GM23338 (cell line): ENCODE data around the gene LMNTD2. TPM values are rescaled to one million over a fixed set of nuclear protein-coding genes. Genes with fewer than 3 reads are reported as not detected.

Source experiments
- ATAC-seq: fragments of 200-7000 bp; cut with Tn5 transposase; 3 replicates; pipeline ENCODE4 v1.9.1; 2020
- DNase-seq: peaks from one replicate; pipeline ENCODE4 v3.0.0-alpha.2; 2015; ENCODE audit warnings: low spot score
- H2AFZ ChIP-seq: fragments of 200-600 bp; sonication (generic); 2 replicates; pipeline ENCODE4 v1.8.0; 2016; ENCODE audit warnings: antibody characterized with exemption, mild to moderate bottlenecking, moderate library complexity
- H3F3A ChIP-seq: fragments of 200-600 bp; sonication (generic); replicated peaks from 2 replicates; pipeline ENCODE4 v1.8.0; 2017; ENCODE audit warnings: antibody characterized with exemption, mixed run types, low read depth
- H3K27ac ChIP-seq: fragments of 200-600 bp; sonication (generic); 2 replicates; pipeline ENCODE4 v1.6.1; 2016; ENCODE audit warnings: low read depth
- H3K27me3 ChIP-seq: fragments of 200-600 bp; sonication (generic); 2 replicates; pipeline ENCODE4 v1.8.0; 2016; ENCODE audit warnings: mild to moderate bottlenecking, mixed run types, moderate library complexity; ENCODE audit not compliant: insufficient read depth
- H3K36me3 ChIP-seq: fragments of 200-600 bp; sonication (generic); 2 replicates; pipeline ENCODE4 v1.8.0; 2016; ENCODE audit warnings: mild to moderate bottlenecking; ENCODE audit not compliant: insufficient read depth
- H3K4me1 ChIP-seq: fragments of 200-600 bp; sonication (generic); 2 replicates; pipeline ENCODE4 v1.8.0; 2016; ENCODE audit warnings: mild to moderate bottlenecking, moderate library complexity; ENCODE audit not compliant: insufficient read depth
- H3K4me2 ChIP-seq: fragments of 200-600 bp; sonication (generic); 2 replicates; pipeline ENCODE4 v1.7.1; 2017; ENCODE audit warnings: mixed run types
- H3K4me3 ChIP-seq: fragments of 200-600 bp; sonication (generic); 2 replicates; pipeline ENCODE4 v1.6.1; 2016; ENCODE audit warnings: mixed run types
- H3K79me2 ChIP-seq: fragments of 200-600 bp; sonication (generic); replicated peaks from 2 replicates; pipeline ENCODE4 v1.8.0; 2017; ENCODE audit warnings: mild to moderate bottlenecking; ENCODE audit not compliant: insufficient read depth
- H3K9me2 ChIP-seq: fragments of 200-600 bp; sonication (generic); 2 replicates; pipeline ENCODE4 v1.8.0; 2017; ENCODE audit not compliant: insufficient read depth
- H4K20me1 ChIP-seq: fragments of 200-600 bp; sonication (generic); replicated peaks from 2 replicates; pipeline ENCODE4 v1.8.0; 2017; ENCODE audit warnings: mild to moderate bottlenecking; ENCODE audit not compliant: insufficient read depth
- H3K27ac Mint-ChIP-seq: 2 replicates; pipeline ENCODE4 v1.8.0; 2020; ENCODE audit warnings: inconsistent platforms, mild to moderate bottlenecking, moderate library complexity, mixed read lengths
- H3K27me3 Mint-ChIP-seq: 3 replicates; pipeline ENCODE4 v1.8.0; 2022; ENCODE audit warnings: low read depth, mild to moderate bottlenecking, moderate library complexity, mixed read lengths, inconsistent platforms; ENCODE audit not compliant: insufficient read depth, poor library complexity
- H3K36me3 Mint-ChIP-seq: 3 replicates; pipeline ENCODE4 v1.8.0; 2021; ENCODE audit warnings: low read depth, mild to moderate bottlenecking, inconsistent platforms, moderate library complexity, mixed read lengths
- H3K4me1 Mint-ChIP-seq: 3 replicates; pipeline ENCODE4 v1.8.0; 2020; ENCODE audit warnings: mild to moderate bottlenecking, inconsistent platforms, mixed read lengths
- H3K4me3 Mint-ChIP-seq: 3 replicates; pipeline ENCODE4 v1.8.0; 2021; ENCODE audit warnings: moderate library complexity, mild to moderate bottlenecking, inconsistent platforms, mixed read lengths
- H3K9me3 Mint-ChIP-seq: 3 replicates; pipeline ENCODE4 v1.8.0; 2020; ENCODE audit warnings: moderate library complexity, mild to moderate bottlenecking, inconsistent platforms, mixed read lengths
- CREB1 ChIP-seq: fragments of 250-450 bp; sonication (Bioruptor Pico); IDR thresholded peaks from 2 replicates; pipeline ENCODE4 v1.5.0; 2020; ENCODE audit warnings: low read depth, mild to moderate bottlenecking, moderate library complexity
- ETS1 ChIP-seq: IDR thresholded peaks from 2 replicates; pipeline ENCODE4 v1.6.1; 2016; ENCODE audit warnings: antibody characterized with exemption
- EZH2 ChIP-seq: fragments of 200-600 bp; sonication (generic); IDR thresholded peaks from one replicate; pipeline ENCODE4 v1.8.0; 2017; ENCODE audit warnings: antibody characterized with exemption, mild to moderate bottlenecking, low read depth; ENCODE audit not compliant: unreplicated experiment
- JUNB ChIP-seq: IDR thresholded peaks from one replicate; pipeline ENCODE4 v1.6.1; 2016; ENCODE audit warnings: antibody characterized with exemption; ENCODE audit not compliant: unreplicated experiment
- NANOG ChIP-seq: IDR thresholded peaks from 2 replicates; pipeline ENCODE4 v1.6.1; 2016; ENCODE audit warnings: antibody characterized with exemption, borderline replicate concordance
- POLR2AphosphoS5 ChIP-seq: IDR thresholded peaks from 2 replicates; pipeline ENCODE4 v1.6.1; 2016; ENCODE audit warnings: antibody characterized with exemption, low read depth
- STAT1 ChIP-seq: IDR thresholded peaks from one replicate; pipeline ENCODE4 v1.6.1; 2016; ENCODE audit warnings: antibody characterized with exemption; ENCODE audit not compliant: unreplicated experiment
- ZNF114 ChIP-seq: fragments of 250-450 bp; sonication (Bioruptor Pico); IDR thresholded peaks from 2 replicates; pipeline ENCODE4 v1.5.0; 2020; ENCODE audit warnings: mild to moderate bottlenecking, moderate library complexity
- ZNF331 ChIP-seq: fragments of 250-450 bp; sonication (Bioruptor Pico); IDR thresholded peaks from 2 replicates; pipeline ENCODE4 v1.5.0; 2020; ENCODE audit warnings: low read depth, mild to moderate bottlenecking, moderate library complexity
- polyA plus RNA-seq: library from polyadenylated mRNA; unstranded; fragments of >200 nt; fragmentation: Nextera tagmentation; extraction: Ambion mirVana; gene quantifications from 2 replicates; pipeline ENCODE4 v1.2.1, GENCODE V29; 2016
- total RNA-seq: library from RNA; depleted of rRNA; stranded (reverse); fragments of >200 nt; shearing (Covaris generic); gene quantifications from 2 replicates; pipeline ENCODE4 v1.2.3, GENCODE V29; 2014
- TF ChIP-seq, protein P1 (sequence below), 2 experiments: fragments of 200-600 bp in 1 of 2; sonication (generic) in 1 of 2; conservative IDR thresholded peaks; 2 replicates each; pipeline versions ENCODE4 v1.5.1 to v1.6.1; 2016 to 2017; ENCODE audit warnings: antibody characterized with exemption in 2 of 2, low read depth in 2 of 2, mild to moderate bottlenecking in 2 of 2, moderate library complexity in 1 of 2
- TF ChIP-seq, protein P2 (sequence below): fragments of 250-450 bp; sonication (Bioruptor Pico); IDR thresholded peaks from 2 replicates; pipeline ENCODE4 v1.5.0; 2020; ENCODE audit warnings: mild to moderate bottlenecking, moderate library complexity
- TF ChIP-seq, protein P3 (sequence below): IDR thresholded peaks from one replicate; pipeline ENCODE4 v1.6.1; 2018; ENCODE audit warnings: antibody characterized with exemption; ENCODE audit not compliant: unreplicated experiment

The LMNTD2 gene
- total and polyA plus RNA-seq, 2 experiments from 2014 or later: 1.3 to 2.1 TPM

- Histone ChIP-seq H3K4me3 (no peak overlapping the region), H3K27me3 (no peaks in the 10 kb centered on the region), H3K4me1 (no peaks in the 10 kb centered on the region), H3K4me2 (no peak overlapping the region), H4K20me1 (peaks cover 13% of the 10 kb centered on the region), H3K36me3 (peaks cover 20% of the 10 kb centered on the region; the same call in 1 of the 2 replicates), H3F3A (peaks cover 13% of the 10 kb centered on the region), H3K27ac (no peak overlapping the region), H3K9me2 (no peaks in the 10 kb centered on the region), H2AFZ (no peak overlapping the region), H3K79me2 (peaks cover 23% of the 10 kb centered on the region)
- peaks cover 12% of the 10 kb centered on the region for H3K27me3 Mint-ChIP-seq
- peaks cover 63% of the 10 kb centered on the region for H3K36me3 Mint-ChIP-seq
- H3K27ac Mint-ChIP-seq: no peak overlapping the region
- no peak for ATAC-seq
- no peak for DNase-seq
- no peak for TF ChIP-seq ZNF114 (CRISPR knock-in tag)
- no peak for TF ChIP-seq POLR2AphosphoS5
- TF ChIP-seq STAT1: no peak
- no peak for TF ChIP-seq NANOG
- TF ChIP-seq, protein P1, sequence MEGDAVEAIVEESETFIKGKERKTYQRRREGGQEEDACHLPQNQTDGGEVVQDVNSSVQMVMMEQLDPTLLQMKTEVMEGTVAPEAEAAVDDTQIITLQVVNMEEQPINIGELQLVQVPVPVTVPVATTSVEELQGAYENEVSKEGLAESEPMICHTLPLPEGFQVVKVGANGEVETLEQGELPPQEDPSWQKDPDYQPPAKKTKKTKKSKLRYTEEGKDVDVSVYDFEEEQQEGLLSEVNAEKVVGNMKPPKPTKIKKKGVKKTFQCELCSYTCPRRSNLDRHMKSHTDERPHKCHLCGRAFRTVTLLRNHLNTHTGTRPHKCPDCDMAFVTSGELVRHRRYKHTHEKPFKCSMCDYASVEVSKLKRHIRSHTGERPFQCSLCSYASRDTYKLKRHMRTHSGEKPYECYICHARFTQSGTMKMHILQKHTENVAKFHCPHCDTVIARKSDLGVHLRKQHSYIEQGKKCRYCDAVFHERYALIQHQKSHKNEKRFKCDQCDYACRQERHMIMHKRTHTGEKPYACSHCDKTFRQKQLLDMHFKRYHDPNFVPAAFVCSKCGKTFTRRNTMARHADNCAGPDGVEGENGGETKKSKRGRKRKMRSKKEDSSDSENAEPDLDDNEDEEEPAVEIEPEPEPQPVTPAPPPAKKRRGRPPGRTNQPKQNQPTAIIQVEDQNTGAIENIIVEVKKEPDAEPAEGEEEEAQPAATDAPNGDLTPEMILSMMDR (conservative IDR thresholded peaks at IDR 0.05; ENCODE audit: low read depth in 2 of 2): no peak
- TF ChIP-seq JUNB: no peak
- TF ChIP-seq ZNF331 (CRISPR knock-in tag): no peak
- no peak for TF ChIP-seq CREB1 (CRISPR knock-in tag)
- TF ChIP-seq, protein P2, sequence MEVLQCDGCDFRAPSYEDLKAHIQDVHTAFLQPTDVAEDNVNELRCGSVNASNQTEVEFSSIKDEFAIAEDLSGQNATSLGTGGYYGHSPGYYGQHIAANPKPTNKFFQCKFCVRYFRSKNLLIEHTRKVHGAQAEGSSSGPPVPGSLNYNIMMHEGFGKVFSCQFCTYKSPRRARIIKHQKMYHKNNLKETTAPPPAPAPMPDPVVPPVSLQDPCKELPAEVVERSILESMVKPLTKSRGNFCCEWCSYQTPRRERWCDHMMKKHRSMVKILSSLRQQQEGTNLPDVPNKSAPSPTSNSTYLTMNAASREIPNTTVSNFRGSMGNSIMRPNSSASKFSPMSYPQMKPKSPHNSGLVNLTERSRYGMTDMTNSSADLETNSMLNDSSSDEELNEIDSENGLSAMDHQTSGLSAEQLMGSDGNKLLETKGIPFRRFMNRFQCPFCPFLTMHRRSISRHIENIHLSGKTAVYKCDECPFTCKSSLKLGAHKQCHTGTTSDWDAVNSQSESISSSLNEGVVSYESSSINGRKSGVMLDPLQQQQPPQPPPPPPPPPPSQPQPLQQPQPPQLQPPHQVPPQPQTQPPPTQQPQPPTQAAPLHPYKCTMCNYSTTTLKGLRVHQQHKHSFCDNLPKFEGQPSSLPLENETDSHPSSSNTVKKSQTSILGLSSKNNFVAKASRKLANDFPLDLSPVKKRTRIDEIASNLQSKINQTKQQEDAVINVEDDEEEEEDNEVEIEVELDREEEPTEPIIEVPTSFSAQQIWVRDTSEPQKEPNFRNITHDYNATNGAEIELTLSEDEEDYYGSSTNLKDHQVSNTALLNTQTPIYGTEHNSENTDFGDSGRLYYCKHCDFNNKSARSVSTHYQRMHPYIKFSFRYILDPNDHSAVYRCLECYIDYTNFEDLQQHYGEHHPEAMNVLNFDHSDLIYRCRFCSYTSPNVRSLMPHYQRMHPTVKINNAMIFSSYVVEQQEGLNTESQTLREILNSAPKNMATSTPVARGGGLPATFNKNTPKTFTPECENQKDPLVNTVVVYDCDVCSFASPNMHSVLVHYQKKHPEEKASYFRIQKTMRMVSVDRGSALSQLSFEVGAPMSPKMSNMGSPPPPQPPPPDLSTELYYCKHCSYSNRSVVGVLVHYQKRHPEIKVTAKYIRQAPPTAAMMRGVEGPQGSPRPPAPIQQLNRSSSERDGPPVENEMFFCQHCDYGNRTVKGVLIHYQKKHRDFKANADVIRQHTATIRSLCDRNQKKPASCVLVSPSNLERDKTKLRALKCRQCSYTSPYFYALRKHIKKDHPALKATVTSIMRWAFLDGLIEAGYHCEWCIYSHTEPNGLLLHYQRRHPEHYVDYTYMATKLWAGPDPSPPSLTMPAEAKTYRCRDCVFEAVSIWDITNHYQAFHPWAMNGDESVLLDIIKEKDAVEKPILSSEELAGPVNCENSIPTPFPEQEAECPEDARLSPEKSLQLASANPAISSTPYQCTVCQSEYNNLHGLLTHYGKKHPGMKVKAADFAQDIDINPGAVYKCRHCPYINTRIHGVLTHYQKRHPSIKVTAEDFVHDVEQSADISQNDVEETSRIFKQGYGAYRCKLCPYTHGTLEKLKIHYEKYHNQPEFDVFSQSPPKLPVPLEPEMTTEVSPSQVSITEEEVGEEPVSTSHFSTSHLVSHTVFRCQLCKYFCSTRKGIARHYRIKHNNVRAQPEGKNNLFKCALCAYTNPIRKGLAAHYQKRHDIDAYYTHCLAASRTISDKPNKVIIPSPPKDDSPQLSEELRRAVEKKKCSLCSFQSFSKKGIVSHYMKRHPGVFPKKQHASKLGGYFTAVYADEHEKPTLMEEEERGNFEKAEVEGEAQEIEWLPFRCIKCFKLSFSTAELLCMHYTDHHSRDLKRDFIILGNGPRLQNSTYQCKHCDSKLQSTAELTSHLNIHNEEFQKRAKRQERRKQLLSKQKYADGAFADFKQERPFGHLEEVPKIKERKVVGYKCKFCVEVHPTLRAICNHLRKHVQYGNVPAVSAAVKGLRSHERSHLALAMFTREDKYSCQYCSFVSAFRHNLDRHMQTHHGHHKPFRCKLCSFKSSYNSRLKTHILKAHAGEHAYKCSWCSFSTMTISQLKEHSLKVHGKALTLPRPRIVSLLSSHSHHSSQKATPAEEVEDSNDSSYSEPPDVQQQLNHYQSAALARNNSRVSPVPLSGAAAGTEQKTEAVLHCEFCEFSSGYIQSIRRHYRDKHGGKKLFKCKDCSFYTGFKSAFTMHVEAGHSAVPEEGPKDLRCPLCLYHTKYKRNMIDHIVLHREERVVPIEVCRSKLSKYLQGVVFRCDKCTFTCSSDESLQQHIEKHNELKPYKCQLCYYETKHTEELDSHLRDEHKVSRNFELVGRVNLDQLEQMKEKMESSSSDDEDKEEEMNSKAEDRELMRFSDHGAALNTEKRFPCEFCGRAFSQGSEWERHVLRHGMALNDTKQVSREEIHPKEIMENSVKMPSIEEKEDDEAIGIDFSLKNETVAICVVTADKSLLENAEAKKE (CRISPR knock-in tag): no peak
- TF ChIP-seq, protein P3, sequence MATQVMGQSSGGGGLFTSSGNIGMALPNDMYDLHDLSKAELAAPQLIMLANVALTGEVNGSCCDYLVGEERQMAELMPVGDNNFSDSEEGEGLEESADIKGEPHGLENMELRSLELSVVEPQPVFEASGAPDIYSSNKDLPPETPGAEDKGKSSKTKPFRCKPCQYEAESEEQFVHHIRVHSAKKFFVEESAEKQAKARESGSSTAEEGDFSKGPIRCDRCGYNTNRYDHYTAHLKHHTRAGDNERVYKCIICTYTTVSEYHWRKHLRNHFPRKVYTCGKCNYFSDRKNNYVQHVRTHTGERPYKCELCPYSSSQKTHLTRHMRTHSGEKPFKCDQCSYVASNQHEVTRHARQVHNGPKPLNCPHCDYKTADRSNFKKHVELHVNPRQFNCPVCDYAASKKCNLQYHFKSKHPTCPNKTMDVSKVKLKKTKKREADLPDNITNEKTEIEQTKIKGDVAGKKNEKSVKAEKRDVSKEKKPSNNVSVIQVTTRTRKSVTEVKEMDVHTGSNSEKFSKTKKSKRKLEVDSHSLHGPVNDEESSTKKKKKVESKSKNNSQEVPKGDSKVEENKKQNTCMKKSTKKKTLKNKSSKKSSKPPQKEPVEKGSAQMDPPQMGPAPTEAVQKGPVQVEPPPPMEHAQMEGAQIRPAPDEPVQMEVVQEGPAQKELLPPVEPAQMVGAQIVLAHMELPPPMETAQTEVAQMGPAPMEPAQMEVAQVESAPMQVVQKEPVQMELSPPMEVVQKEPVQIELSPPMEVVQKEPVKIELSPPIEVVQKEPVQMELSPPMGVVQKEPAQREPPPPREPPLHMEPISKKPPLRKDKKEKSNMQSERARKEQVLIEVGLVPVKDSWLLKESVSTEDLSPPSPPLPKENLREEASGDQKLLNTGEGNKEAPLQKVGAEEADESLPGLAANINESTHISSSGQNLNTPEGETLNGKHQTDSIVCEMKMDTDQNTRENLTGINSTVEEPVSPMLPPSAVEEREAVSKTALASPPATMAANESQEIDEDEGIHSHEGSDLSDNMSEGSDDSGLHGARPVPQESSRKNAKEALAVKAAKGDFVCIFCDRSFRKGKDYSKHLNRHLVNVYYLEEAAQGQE: no peak
- TF ChIP-seq EZH2: no peak
- no peak for TF ChIP-seq ETS1
- H3K4me1 Mint-ChIP-seq: no peaks in the 10 kb centered on the region; the same call in 2 of the 3 replicates
- H3K9me3 Mint-ChIP-seq: no peaks in the 10 kb centered on the region; the same call in 2 of the 3 replicates
- H3K4me3 Mint-ChIP-seq: no peak overlapping the region
Observed at GRCh38 chr11:587978-588380, 27.4 kb upstream of the LMNTD2 start.
